GM18907 (cell line): ENCODE data around the gene HRAS.

Experiments
- ATAC-seq: cut with Tn5 transposase; IDR thresholded peaks from one replicate; pipeline ENCODE4 v1.9.1; 2021; ENCODE audit warnings: mild to moderate bottlenecking, moderate library complexity; ENCODE audit not compliant: unreplicated experiment

HRAS gene

GRCh38 chr11:497565-498296, 37.6 kb downstream of the HRAS start:
- no peak for ATAC-seq

- ATAC-seq = no peak
Observed at GRCh38 chr11:496834-497564, 38.4 kb downstream of the HRAS start.

- ATAC-seq = no peak
Observed at GRCh38 chr11:495537-495931, 39.8 kb downstream of the HRAS start.

GRCh38 chr11:494761-495536, 40.4 kb downstream of the HRAS start:
- ATAC-seq = no peak

GRCh38 chr11:492427-493226, 42.7 kb downstream of the HRAS start:
- ATAC-seq = no peak

GRCh38 chr11:491358-491757, 44.0 kb downstream of the HRAS start:
- ATAC-seq = no peak

- no peak for ATAC-seq
Observed at GRCh38 chr11:490930-491260, 44.5 kb downstream of the HRAS start.

GRCh38 chr11:490186-490929, 45.0 kb downstream of the HRAS start:
- ATAC-seq = no peak

GRCh38 chr11:489610-490185, 45.7 kb downstream of the HRAS start:
- no peak for ATAC-seq

- ATAC-seq = no peak
Observed at GRCh38 chr11:488992-489391, 46.4 kb downstream of the HRAS start.

GRCh38 chr11:488579-488978, 46.8 kb downstream of the HRAS start:
- no peak for ATAC-seq

- ATAC-seq = no peak
Observed at GRCh38 chr11:488062-488461, 47.3 kb downstream of the HRAS start.

GRCh38 chr11:487571-488021, 47.8 kb downstream of the HRAS start:
- no peak for ATAC-seq

GRCh38 chr11:486189-486588, 49.2 kb downstream of the HRAS start:
- ATAC-seq = no peak

- ATAC-seq = no peak
Observed at GRCh38 chr11:484616-485015, 50.8 kb downstream of the HRAS start.
